Left ventricle myocardium inferior (tissue), 1 donor: ENCODE data around the gene FILIP1L. TPM values are rescaled to one million over a fixed set of nuclear protein-coding genes. Genes with fewer than 3 reads are reported as not detected.

Experiments
- DNase-seq: peaks from one replicate; pipeline ENCODE4 v3.0.0-alpha.2; 2020
- H3K27ac ChIP-seq: fragments of 200-600 bp; replicated peaks from 2 replicates; pipeline ENCODE4 v1.8.0; 2021
- H3K27me3 ChIP-seq: fragments of 200-600 bp; 2 replicates; pipeline ENCODE4 v1.8.0; 2021; ENCODE audit warnings: low read depth
- H3K36me3 ChIP-seq: fragments of 200-600 bp; 2 replicates; pipeline ENCODE4 v1.8.0; 2021
- H3K4me1 ChIP-seq: fragments of 200-600 bp; 2 replicates; pipeline ENCODE4 v1.8.0; 2021
- H3K4me3 ChIP-seq: fragments of 200-600 bp; 2 replicates; pipeline ENCODE4 v1.8.0; 2021; ENCODE audit warnings: mild to moderate bottlenecking, moderate library complexity
- H3K9me3 ChIP-seq: fragments of 200-600 bp; replicated peaks from 2 replicates; pipeline ENCODE4 v1.8.0; 2021
- intact Hi-C: fragments of 100-400 bp; cut with micrococcal nuclease; formaldehyde crosslinking; loops from one replicate; pipeline ENCODE4 v1.11.0; 2022
- total RNA-seq: library from RNA; stranded (reverse); fragmentation: NEBNext Ultra II Directional; extraction: Animal tissue kit (Norgen Biotek cat#: 25700); gene quantifications from one replicate; pipeline ENCODE4 v1.2.1, GENCODE V29; 2021
- TF ChIP-seq, protein P1 (sequence below): fragments of 200-600 bp; IDR thresholded peaks from 2 replicates; pipeline ENCODE4 v1.8.0; 2021; ENCODE audit warnings: antibody characterized with exemption, mild to moderate bottlenecking, borderline replicate concordance
- donor health status: DM: no; HTN: yes; CAD: no; lungs with severe emphysema.

FILIP1L gene
- total RNA-seq, 1 donor from 2014 or later = 84.9 TPM

DNA sequence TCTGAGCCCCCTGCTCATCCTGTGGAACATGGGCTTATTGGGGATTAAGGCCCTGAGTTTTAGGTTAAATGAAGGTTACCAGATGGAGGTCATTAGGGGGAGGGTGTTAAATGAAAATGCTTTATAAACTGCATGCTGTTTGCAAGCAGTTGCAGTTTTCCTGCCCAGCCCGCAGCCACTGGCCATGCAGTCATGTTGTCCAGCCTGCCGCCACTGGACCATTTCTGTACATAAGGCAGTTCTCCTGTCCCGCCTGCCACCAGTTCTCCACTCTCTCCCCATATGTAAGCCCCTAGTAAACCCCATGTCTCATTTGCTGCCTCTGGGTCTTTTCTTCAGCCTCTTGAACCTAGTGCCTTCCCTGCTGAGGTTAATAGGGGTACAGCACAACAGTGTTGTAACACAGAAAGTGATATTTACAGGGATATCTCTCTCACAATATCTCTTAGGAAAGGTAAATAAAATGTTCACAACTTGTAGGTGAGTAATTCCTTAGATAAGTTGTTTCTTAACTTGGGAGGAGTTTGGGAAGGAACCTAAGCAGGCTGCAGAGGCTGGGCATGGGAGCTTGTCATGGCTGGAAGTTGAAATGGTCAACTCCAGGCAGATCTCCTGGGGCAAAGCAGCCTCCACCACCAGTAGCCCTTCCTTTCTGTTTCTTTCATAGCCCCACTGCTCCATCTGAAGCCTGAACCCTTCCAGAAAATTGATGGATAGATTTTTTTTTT, 148.5 kb downstream of the FILIP1L start:
- peaks cover 57% of the 10 kb centered on the region for H3K4me1 ChIP-seq
- H3K9me3 ChIP-seq = no peaks in the 10 kb centered on the region
- H3K36me3 ChIP-seq = no peaks in the 10 kb centered on the region
- H3K4me3 ChIP-seq = no peak overlapping the region
- TF ChIP-seq, protein P1, sequence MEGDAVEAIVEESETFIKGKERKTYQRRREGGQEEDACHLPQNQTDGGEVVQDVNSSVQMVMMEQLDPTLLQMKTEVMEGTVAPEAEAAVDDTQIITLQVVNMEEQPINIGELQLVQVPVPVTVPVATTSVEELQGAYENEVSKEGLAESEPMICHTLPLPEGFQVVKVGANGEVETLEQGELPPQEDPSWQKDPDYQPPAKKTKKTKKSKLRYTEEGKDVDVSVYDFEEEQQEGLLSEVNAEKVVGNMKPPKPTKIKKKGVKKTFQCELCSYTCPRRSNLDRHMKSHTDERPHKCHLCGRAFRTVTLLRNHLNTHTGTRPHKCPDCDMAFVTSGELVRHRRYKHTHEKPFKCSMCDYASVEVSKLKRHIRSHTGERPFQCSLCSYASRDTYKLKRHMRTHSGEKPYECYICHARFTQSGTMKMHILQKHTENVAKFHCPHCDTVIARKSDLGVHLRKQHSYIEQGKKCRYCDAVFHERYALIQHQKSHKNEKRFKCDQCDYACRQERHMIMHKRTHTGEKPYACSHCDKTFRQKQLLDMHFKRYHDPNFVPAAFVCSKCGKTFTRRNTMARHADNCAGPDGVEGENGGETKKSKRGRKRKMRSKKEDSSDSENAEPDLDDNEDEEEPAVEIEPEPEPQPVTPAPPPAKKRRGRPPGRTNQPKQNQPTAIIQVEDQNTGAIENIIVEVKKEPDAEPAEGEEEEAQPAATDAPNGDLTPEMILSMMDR = no peak
- intact Hi-C loops = no loop called here
- peak overlapping the region; percentile 68 for H3K27ac ChIP-seq
- DNase-seq = no peak
- no peaks in the 10 kb centered on the region for H3K27me3 ChIP-seq

DNA sequence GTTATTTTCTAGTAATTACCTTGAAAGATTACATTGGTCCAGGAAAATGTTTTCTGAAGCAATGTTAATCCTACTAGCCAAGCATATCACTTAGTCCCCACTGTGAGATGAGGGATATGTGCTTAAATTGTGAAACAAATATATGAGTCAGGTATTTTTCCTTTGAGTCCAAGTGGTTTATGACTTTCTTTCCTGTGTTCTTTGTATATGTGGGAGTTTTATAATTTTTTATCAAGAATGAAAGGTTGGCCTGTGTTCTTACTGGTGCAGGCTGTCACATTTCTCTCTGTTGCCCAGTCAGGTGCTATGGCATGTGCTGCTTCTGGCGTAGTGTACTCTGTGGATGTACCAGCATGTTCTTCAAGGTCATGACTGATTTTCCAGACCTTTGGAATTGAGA, 149.2 kb downstream of the FILIP1L start:
- DNase-seq = no peak
- Histone ChIP-seq H3K4me1 (peaks cover 64% of the 10 kb centered on the region), H3K27me3 (no peaks in the 10 kb centered on the region), H3K9me3 (no peaks in the 10 kb centered on the region), H3K4me3 (no peak overlapping the region), H3K27ac (peak overlapping the region; percentile 68), H3K36me3 (no peaks in the 10 kb centered on the region)
- TF ChIP-seq, protein P1 = no peak
- intact Hi-C loops = no loop called here

DNA sequence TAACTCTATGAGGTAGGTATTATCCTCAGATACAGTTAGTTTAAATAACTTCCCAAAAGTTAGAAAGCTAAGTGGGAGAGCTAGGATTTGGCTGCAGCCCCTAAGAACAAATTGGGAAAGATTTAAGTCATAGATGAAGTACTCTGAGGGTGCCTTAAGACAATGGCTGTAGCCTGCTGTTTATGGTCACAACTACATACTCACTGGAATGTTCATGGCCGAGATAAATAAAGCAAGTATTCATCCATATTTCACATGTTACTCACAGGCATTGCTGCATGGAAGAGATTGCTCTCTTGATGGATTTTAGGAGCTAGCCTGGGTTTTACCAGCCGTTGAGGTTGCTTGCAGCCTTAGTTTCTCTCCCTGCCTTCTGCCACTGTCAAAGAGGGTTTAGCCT, 151.6 kb downstream of the FILIP1L start:
- Histone ChIP-seq H3K27ac (peak overlapping the region; percentile 4), H3K9me3 (no peaks in the 10 kb centered on the region), H3K4me3 (no peak overlapping the region), H3K4me1 (peaks cover 74% of the 10 kb centered on the region), H3K36me3 (no peaks in the 10 kb centered on the region), H3K27me3 (no peaks in the 10 kb centered on the region)
- intact Hi-C loops = no loop called here
- no peak for DNase-seq
- TF ChIP-seq, protein P1 = no peak

DNA sequence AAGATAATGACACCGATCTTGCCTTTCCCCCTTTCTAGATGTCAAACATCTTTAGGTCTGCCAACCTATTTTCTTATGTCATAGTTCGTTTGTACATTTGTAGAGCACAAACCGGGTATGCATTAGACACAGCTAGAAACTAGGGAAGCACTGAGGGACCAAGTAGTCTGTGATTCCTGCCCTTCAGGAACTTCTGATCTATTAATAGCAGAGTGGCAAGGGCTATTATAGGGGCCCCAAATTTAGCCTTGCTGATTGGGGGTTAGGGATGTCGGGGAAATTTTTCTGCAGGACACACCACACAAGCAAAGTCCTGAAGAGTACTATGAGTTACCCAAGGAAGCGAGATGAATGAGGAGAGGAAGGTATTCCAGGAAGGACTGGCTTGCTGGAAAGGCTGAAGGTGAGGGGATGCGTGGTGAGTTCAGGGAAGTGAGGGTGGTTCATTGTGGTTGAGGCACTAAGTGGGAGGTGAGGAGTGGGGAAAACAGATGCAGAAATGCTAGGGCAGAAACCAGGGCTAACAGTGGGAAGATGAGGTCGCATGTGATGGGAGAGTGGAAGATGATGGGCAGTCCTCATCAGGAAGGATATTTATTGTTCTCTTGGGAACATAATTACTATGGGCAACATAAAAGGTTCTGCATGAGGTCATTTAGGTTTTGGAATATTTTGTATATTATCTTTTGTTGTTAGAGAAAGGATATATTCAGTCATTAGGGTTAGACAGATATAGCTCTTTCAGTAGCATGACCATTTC, 152.4 kb downstream of the FILIP1L start:
- no peaks in the 10 kb centered on the region for H3K27me3 ChIP-seq
- TF ChIP-seq, protein P1 = no peak
- peak overlapping the region; percentile 13 for H3K27ac ChIP-seq
- H3K4me3 ChIP-seq = no peak overlapping the region
- DNase-seq = no peak
- no peaks in the 10 kb centered on the region for H3K36me3 ChIP-seq
- intact Hi-C loops = no loop called here
- H3K4me1 ChIP-seq = peaks cover 74% of the 10 kb centered on the region
- no peaks in the 10 kb centered on the region for H3K9me3 ChIP-seq

DNA sequence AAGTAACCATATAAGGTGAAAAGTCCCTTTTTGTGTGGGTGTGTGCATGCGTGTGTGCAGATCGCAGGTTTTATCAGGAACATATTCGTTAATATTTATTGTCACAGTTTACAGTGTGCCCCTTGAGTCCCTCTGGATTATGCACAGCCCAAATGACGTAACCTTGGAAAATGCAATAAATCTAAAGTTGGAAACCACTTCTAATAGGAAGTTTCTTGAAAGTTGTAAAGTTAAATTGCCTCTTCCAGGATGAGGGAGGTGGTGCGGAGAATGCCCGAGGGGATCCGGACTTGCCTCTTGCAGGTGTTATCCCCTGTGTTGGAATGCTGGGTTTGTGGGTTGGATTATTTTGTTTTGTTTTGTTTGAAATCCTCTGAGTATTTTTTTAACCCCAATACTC, 153.4 kb downstream of the FILIP1L start:
- TF ChIP-seq, protein P1 = no peak
- Histone ChIP-seq H3K36me3 (no peaks in the 10 kb centered on the region), H3K27ac (peak overlapping the region; percentile 13), H3K27me3 (no peaks in the 10 kb centered on the region), H3K4me3 (no peak overlapping the region), H3K9me3 (no peaks in the 10 kb centered on the region), H3K4me1 (peaks cover 66% of the 10 kb centered on the region)
- no peak for DNase-seq
- intact Hi-C loops = no loop called here
